ENCODE data around the gene OBP2B.

DNA sequence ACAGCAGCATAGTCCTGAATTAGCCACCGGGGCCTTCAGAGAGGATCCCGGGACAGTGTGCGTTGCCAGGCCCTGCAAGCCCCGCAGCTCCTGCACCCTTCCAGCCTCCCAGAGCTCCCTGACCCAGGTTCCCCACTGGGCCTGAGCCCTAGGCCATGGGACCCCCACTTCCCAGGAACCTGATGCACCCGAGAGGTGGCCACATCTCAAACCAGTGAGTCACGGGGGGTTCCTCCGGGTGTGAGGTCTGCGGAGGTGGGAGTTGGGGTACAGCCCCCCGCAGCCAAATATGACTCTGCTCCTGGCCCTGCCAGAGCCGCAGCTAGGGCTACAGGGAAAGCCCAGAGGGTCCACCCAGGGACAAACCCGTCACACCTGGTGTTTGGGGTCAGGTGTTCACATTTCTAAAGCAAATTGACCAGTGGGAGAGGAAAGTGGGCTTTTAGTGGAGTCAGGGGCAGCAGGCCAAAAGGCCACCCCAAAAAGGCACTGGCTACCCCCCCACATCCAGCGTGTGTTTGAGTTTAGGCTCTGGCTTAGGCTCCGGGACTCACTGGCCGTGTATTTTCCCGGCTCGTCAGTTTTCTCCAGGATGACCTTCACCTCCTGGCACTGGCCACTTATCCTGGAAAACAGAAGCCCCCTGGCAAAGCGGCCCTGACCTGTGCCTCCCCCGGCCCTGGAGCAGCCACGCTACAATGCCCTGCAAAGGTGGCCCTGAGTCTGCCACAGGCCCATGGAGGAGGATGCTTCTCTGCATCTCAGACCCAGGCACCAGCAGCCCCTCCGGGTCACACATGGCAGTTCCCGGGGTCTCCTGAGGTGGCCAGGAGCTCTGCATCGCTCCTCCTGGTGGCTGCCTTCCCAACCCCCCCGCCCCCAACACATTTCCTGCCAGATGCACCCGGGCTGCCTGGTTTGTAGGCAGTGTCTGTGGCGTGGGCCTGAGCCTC is 17.4 kb upstream of the OBP2B start:
- TF ChIP-seq, protein P1, sequence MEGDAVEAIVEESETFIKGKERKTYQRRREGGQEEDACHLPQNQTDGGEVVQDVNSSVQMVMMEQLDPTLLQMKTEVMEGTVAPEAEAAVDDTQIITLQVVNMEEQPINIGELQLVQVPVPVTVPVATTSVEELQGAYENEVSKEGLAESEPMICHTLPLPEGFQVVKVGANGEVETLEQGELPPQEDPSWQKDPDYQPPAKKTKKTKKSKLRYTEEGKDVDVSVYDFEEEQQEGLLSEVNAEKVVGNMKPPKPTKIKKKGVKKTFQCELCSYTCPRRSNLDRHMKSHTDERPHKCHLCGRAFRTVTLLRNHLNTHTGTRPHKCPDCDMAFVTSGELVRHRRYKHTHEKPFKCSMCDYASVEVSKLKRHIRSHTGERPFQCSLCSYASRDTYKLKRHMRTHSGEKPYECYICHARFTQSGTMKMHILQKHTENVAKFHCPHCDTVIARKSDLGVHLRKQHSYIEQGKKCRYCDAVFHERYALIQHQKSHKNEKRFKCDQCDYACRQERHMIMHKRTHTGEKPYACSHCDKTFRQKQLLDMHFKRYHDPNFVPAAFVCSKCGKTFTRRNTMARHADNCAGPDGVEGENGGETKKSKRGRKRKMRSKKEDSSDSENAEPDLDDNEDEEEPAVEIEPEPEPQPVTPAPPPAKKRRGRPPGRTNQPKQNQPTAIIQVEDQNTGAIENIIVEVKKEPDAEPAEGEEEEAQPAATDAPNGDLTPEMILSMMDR (conservative IDR thresholded peaks at IDR 0.05; ENCODE audit: low read length): no peak
- no peak for TF ChIP-seq EZH2phosphoT487 (IDR thresholded peaks at IDR 0.05; ENCODE audit: borderline replicate concordance, low read depth, low read length)
